Lower lobe of right lung (tissue), 2 donors: ENCODE results near the gene KLF1. TPM values are rescaled to one million over a fixed set of nuclear protein-coding genes. Genes with fewer than 3 reads are reported as not detected.
"Not testable (repeated sequence)": the region's sequence is repeated elsewhere in the genome, so short reads cannot be mapped to it uniquely, and the experiment has no call there.

Experiments used
- ATAC-seq, 2 donors: fragments of 200-7000 bp; cut with Tn5 transposase; one replicate each; pipeline ENCODE4 v1.9.1; 2020 to 2022; ENCODE audit warnings: mild to moderate bottlenecking in 2 of 2, moderate library complexity in 2 of 2
- DNase-seq: peaks from one replicate; pipeline ENCODE4 v3.0.0-alpha.2; 2020
- H3K27ac ChIP-seq: fragments of 200-600 bp; one replicate; pipeline ENCODE4 v1.8.0; 2022
- H3K27me3 ChIP-seq: fragments of 200-600 bp; one replicate; pipeline ENCODE4 v1.8.0; 2022; ENCODE audit warnings: low read depth
- H3K36me3 ChIP-seq: fragments of 200-600 bp; one replicate; pipeline ENCODE4 v1.8.0; 2022; ENCODE audit warnings: mild to moderate bottlenecking
- H3K4me1 ChIP-seq: fragments of 200-600 bp; one replicate; pipeline ENCODE4 v1.8.0; 2022
- H3K4me3 ChIP-seq: fragments of 200-600 bp; one replicate; pipeline ENCODE4 v1.8.0; 2022; ENCODE audit warnings: mild to moderate bottlenecking
- H3K9me3 ChIP-seq: fragments of 200-600 bp; one replicate; pipeline ENCODE4 v1.8.0; 2022
- intact Hi-C: fragments of 100-400 bp; cut with DNase I; formaldehyde crosslinking; loops from one replicate; pipeline ENCODE4 v1.11.0; 2022
- total RNA-seq: library from RNA; stranded (reverse); fragmentation: NEBNext Ultra II Directional; extraction: Animal tissue kit (Norgen Biotek cat#: 25700); gene quantifications from one replicate; pipeline ENCODE4 v1.2.1, GENCODE V29; 2021
- TF ChIP-seq, protein P1 (sequence below): fragments of 200-600 bp; IDR thresholded peaks from one replicate; pipeline ENCODE4 v1.8.0; 2022; ENCODE audit warnings: antibody characterized with exemption, mild to moderate bottlenecking
- donor health status: DM: no; HTN: yes; CAD: no; lungs with severe emphysema.

The KLF1 gene
- total RNA-seq, 1 donor from 2014 or later, result 0.24 TPM

DNA sequence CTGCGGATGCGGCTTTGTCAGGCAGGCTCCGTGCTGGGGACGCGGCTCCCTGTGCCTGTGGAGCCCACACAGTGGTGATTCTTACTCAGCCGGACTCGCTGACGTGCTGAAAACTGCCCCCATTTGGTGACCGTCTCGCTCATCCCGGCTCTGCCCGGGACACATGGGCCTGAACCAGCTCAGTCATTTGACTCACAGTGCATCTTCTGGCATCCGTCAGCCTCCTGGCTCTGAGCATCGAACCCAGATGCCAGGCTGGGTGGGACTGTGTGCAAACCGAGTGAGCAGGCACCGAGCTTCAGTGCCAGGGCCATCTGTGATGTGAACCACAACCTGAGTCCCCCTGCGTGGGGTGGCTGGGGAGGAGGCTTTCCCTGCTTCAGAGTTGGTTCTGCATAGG is 9.5 kb upstream of the KLF1 start:
- ATAC-seq (no peak), DNase-seq (no peak)
- H3K9me3 ChIP-seq, result no peaks in the 10 kb centered on the region
- peaks cover 57% of the 10 kb centered on the region for H3K36me3 ChIP-seq
- no peak overlapping the region for H3K27ac ChIP-seq
- TF ChIP-seq, protein P1, sequence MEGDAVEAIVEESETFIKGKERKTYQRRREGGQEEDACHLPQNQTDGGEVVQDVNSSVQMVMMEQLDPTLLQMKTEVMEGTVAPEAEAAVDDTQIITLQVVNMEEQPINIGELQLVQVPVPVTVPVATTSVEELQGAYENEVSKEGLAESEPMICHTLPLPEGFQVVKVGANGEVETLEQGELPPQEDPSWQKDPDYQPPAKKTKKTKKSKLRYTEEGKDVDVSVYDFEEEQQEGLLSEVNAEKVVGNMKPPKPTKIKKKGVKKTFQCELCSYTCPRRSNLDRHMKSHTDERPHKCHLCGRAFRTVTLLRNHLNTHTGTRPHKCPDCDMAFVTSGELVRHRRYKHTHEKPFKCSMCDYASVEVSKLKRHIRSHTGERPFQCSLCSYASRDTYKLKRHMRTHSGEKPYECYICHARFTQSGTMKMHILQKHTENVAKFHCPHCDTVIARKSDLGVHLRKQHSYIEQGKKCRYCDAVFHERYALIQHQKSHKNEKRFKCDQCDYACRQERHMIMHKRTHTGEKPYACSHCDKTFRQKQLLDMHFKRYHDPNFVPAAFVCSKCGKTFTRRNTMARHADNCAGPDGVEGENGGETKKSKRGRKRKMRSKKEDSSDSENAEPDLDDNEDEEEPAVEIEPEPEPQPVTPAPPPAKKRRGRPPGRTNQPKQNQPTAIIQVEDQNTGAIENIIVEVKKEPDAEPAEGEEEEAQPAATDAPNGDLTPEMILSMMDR, result no peak
- intact Hi-C loops, result no loop called here
- no peaks in the 10 kb centered on the region for H3K27me3 ChIP-seq
- H3K4me3 ChIP-seq, result no peak overlapping the region
- peaks cover 8% of the 10 kb centered on the region for H3K4me1 ChIP-seq

DNA sequence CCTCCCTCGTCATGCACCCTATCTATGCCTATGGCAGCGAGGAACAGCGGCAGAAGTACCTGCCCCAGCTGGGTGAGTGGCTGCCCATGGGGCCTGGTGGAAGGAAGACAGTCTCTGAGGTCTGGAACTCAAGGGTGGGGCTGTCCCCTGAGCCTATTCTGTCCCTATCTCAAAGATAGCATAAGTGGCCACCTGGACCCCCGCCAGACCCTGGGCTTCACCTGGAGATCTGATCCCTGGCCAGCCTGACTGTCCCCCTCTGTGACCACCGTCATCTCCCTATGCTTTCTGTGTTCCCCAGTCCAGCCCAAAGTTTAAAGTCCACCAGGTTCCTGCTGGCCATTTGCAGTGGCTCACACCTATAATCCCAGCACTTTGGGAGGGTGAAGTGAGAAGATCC is 6.6 kb upstream of the KLF1 start:
- H3K27me3 ChIP-seq, result no peaks in the 10 kb centered on the region
- TF ChIP-seq, protein P1, result no peak
- DNase-seq (no peak), ATAC-seq (no peak)
- H3K9me3 ChIP-seq, result no peaks in the 10 kb centered on the region
- intact Hi-C loops, result no loop called here
- H3K4me3 ChIP-seq, result no peak overlapping the region
- peaks cover 10% of the 10 kb centered on the region for H3K4me1 ChIP-seq
- peaks cover 47% of the 10 kb centered on the region for H3K36me3 ChIP-seq
- H3K27ac ChIP-seq, result no peak overlapping the region

DNA sequence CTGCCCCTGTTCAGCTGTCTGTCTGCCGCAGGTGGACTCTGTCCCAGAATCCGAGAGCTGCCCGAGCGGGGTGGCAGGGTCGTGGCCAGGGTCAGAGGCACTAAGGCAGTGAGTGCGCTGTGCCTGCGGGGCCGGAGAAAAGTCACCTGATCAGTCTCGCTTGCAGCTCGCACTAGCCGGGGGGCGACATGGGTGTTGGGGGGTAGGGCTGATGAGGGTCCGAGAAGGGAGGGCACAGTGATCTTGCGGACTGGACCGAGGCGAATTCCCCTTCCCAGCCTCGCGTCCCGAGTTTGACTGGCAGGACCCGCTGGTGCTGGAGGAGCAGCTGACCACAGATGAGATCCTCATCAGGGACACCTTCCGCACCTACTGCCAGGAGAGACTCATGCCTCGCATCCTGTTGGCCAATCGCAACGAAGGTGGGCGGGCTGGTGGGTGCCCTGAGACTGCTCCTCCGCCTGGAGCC is 4.6 kb upstream of the KLF1 start:
- intact Hi-C loops, result no loop called here
- ATAC-seq (no peak), DNase-seq (no peak)
- Histone ChIP-seq H3K9me3 (no peaks in the 10 kb centered on the region), H3K27me3 (no peaks in the 10 kb centered on the region), H3K27ac (peak overlapping the region; percentile 85), H3K4me3 (peak overlapping the region; percentile 96), H3K4me1 (peaks cover 10% of the 10 kb centered on the region), H3K36me3 (peaks cover 32% of the 10 kb centered on the region)
- TF ChIP-seq, protein P1, result no peak

DNA sequence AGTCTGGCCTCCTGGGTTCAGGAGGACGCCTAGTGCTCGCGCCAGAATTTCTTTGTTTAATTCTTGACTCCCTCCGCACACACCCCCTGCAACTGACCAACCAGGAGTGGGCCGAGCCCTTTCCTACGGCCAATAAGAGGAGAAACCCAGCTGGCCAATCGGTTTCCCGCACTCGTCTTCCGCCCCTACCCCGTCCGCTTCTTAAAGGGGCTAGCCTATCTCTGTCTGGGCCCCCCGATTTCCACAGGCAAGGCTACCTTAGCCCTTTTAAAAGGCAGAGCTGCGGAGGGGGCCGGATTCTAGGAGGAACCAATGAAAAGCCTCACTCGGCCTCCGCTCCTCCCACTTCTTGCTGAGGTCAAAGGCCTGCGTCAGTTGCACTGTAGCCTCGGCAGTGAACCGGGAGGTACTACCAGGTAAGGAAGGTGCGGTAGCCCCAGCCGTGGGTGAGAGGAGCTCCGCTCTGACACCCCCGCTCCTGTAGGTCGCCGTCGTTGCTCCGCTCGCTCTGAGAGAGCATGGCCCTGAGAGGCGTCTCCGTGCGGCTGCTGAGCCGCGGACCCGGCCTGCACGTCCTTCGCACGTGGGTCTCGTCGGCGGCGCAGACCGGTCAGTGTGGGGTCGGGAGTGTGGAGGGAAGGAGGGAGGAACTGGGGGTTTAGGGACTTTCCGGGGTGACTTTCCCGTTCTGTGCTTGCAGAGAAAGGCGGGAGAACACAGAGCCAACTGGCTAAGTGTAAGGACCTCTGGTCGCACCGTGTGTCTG is 4.0 kb upstream of the KLF1 start, which contains the start of gene GCDH:
GCDH (plus strand) TSS at position 374 of the 766 bp plus-strand sequence; CDS start at position 519, 145 bp downstream.
- ATAC-seq (peak; percentile 98), DNase-seq (peak; percentile 99)
- intact Hi-C loops, result no loop called here
- Histone ChIP-seq H3K27ac (peak within 1 kb of the TSS; percentile 85), H3K36me3 (peaks cover 26% of the 10 kb centered on the region), H3K4me3 (peak within 1 kb of the TSS; percentile 96), H3K9me3 (no peaks in the 10 kb centered on the region), H3K27me3 (peaks cover 1% of the 10 kb centered on the region), H3K4me1 (peaks cover 11% of the 10 kb centered on the region)
- TF ChIP-seq, protein P1, result no peak

DNA sequence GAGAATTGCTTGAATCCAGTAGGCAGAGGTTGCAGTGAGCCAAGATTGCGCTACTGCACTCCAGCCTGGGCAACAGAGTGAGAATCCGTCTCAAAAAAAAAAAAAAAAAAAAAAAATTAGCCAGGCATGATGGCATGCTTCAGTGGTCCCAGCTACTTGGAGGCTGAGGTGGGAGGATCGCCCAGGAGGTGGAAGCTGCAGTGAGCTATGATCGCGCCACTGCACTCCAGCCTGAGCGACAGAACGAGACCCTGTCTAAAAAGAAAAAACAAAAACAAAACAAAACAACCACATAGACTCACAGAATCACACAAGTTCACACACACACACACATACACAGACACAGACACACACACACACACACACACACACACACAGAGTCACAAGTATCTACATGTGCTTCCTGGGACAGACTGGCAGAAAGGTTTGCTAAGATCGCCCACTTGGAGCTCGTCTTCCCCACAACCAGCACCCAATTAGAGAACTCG is 3.3 kb upstream of the KLF1 start:
- H3K27me3 ChIP-seq, intact Hi-C loops, DNase-seq, ATAC-seq, H3K9me3 ChIP-seq: not testable (repeated sequence)
- H3K4me3 ChIP-seq, result peak overlapping the region; percentile 96
- H3K27ac ChIP-seq, result peak overlapping the region; percentile 85
- peaks cover 18% of the 10 kb centered on the region for H3K4me1 ChIP-seq
- peaks cover 21% of the 10 kb centered on the region for H3K36me3 ChIP-seq

DNA sequence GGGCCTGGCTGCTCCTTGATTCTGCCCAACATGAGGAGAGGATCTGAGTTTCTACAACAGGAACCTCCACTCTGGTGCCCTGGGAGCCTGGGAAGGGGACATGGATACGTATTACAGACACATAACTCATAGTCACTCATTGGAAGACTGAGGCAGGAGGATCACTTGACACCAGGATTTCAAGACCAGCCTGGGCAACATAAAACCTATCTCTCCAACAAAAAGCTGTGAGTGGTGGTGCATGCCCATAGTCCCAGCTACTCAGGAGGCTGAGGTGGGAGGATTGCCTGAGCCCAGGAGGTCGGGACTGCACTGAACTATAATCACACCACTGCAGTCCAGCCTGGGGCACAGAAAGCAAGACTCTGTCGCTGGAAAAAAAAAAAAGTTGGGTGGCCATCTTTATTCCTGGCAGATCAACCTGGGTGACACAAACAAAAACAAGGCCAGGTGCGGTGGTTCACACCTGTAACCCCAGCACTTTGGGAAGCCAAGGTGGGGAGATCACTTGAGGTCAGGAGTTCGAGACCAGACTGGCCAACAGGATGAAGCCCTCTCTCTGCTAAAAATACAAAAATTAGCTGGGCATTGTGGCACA is 1.1 kb upstream of the KLF1 start:
- H3K27me3 ChIP-seq, result peaks cover 15% of the 10 kb centered on the region
- TF ChIP-seq, protein P1, result no peak
- H3K36me3 ChIP-seq, result peaks cover under 1% of the 10 kb centered on the region
- DNase-seq (no peak), ATAC-seq (no peak)
- H3K9me3 ChIP-seq, result no peaks in the 10 kb centered on the region
- no peak overlapping the region for H3K27ac ChIP-seq
- H3K4me3 ChIP-seq, result no peak overlapping the region
- H3K4me1 ChIP-seq, result peaks cover 26% of the 10 kb centered on the region
- intact Hi-C loops, result no loop called here
